Trophoblast cell (in vitro differentiated cells and primary cell): ENCODE data around the gene PELI2.

ENCODE experiments used
- DNase-seq, 2 donors: peaks; one replicate each; pipeline ENCODE4 v3.0.0-alpha.2; 2016
- H2AFZ ChIP-seq: 2 replicates; pipeline ENCODE4 v1.6.1; 2013; ENCODE audit warnings: low read length, moderate library complexity, mild to moderate bottlenecking; ENCODE audit not compliant: insufficient read depth, poor library complexity
- H2AK5ac ChIP-seq: 2 replicates; pipeline ENCODE4 v1.6.1; 2013; ENCODE audit warnings: mild to moderate bottlenecking, low read length
- H2BK120ac ChIP-seq: 2 replicates; pipeline ENCODE4 v1.6.1; 2013; ENCODE audit warnings: low read length, mild to moderate bottlenecking, moderate library complexity; ENCODE audit not compliant: insufficient read depth, poor library complexity
- H2BK12ac ChIP-seq: 2 replicates; pipeline ENCODE4 v1.6.1; 2013; ENCODE audit warnings: mild to moderate bottlenecking, low read length, moderate library complexity
- H2BK5ac ChIP-seq: 2 replicates; pipeline ENCODE4 v1.6.1; 2013; ENCODE audit warnings: low read length, low read depth, moderate library complexity, mild to moderate bottlenecking; ENCODE audit not compliant: poor library complexity
- H3K14ac ChIP-seq: 2 replicates; pipeline ENCODE4 v1.6.1; 2013; ENCODE audit warnings: mild to moderate bottlenecking, low read length
- H3K18ac ChIP-seq: 2 replicates; pipeline ENCODE4 v1.6.1; 2013; ENCODE audit warnings: mild to moderate bottlenecking, low read length
- H3K23ac ChIP-seq: 2 replicates; pipeline ENCODE4 v1.6.1; 2013; ENCODE audit warnings: low read length
- H3K27ac ChIP-seq: 2 replicates; pipeline ENCODE4 v1.5.1; 2013; ENCODE audit warnings: low read depth, mild to moderate bottlenecking, inconsistent platforms, low read length, moderate library complexity
- H3K27me3 ChIP-seq: 2 replicates; pipeline ENCODE4 v1.6.1; 2013; ENCODE audit warnings: inconsistent platforms, mild to moderate bottlenecking, low read length, moderate library complexity; ENCODE audit not compliant: insufficient read depth
- H3K36me3 ChIP-seq, 2 experiments: 1 replicate in 1 of 2; 2 replicates in 1 of 2; pipeline ENCODE4 v1.6.1; 2013; ENCODE audit warnings: low read length in 2 of 2, mild to moderate bottlenecking in 2 of 2, moderate library complexity in 1 of 2; ENCODE audit not compliant: insufficient read depth in 2 of 2, control insufficient read depth in 1 of 2
- H3K4ac ChIP-seq: 2 replicates; pipeline ENCODE4 v1.6.1; 2013; ENCODE audit warnings: low read depth, mild to moderate bottlenecking, low read length, moderate library complexity
- H3K4me1 ChIP-seq, 2 experiments: 1 replicate in 1 of 2; 2 replicates in 1 of 2; pipeline ENCODE4 v1.6.1; 2013; ENCODE audit warnings: low read length in 2 of 2, mild to moderate bottlenecking in 2 of 2, moderate library complexity in 1 of 2; ENCODE audit not compliant: insufficient read depth in 2 of 2, control insufficient read depth in 1 of 2
- H3K4me2 ChIP-seq: 2 replicates; pipeline ENCODE4 v1.6.1; 2013; ENCODE audit warnings: inconsistent platforms, mild to moderate bottlenecking, low read length, moderate library complexity
- H3K4me3 ChIP-seq: 2 replicates; pipeline ENCODE4 v1.5.1; 2013; ENCODE audit warnings: mild to moderate bottlenecking, low read depth, low read length, inconsistent platforms
- H3K79me1 ChIP-seq: one replicate; pipeline ENCODE4 v1.6.1; 2013; ENCODE audit warnings: low read length
- H3K79me2 ChIP-seq: 2 replicates; pipeline ENCODE4 v1.6.1; 2013; ENCODE audit warnings: low read length, mild to moderate bottlenecking; ENCODE audit not compliant: control insufficient read depth, insufficient read depth, poor library complexity
- H3K9ac ChIP-seq: 2 replicates; pipeline ENCODE4 v1.6.1; 2013; ENCODE audit warnings: mild to moderate bottlenecking, low read length
- H3K9me3 ChIP-seq: 2 replicates; pipeline ENCODE4 v1.6.1; 2013; ENCODE audit warnings: low read depth, mild to moderate bottlenecking, control low read depth, inconsistent platforms, low read length; ENCODE audit not compliant: insufficient read depth
- H4K12ac ChIP-seq: 2 replicates; pipeline ENCODE4 v1.6.1; 2013; ENCODE audit warnings: low read depth, mild to moderate bottlenecking, low read length, moderate library complexity
- H4K8ac ChIP-seq: 2 replicates; pipeline ENCODE4 v1.6.1; 2013; ENCODE audit warnings: low read depth, mild to moderate bottlenecking, low read length, moderate library complexity
- H4K91ac ChIP-seq: one replicate; pipeline ENCODE4 v1.6.1; 2013; ENCODE audit warnings: low read depth, mild to moderate bottlenecking, low read length, moderate library complexity
- WGBS: extraction: QIAGEN DNeasy Blood & Tissue Kit; methylation state at CpG from one replicate; pipeline ENCODE4 v1.1.7; 2013; ENCODE audit warnings: missing lambda C conversion rate; ENCODE audit not compliant: insufficient read length, insufficient coverage; ENCODE audit errors: extremely low coverage; 5-methylcytosine and 5-hydroxymethylcytosine counted together

The PELI2 gene

GRCh38 chr14:56129092-56129491 is 10.9 kb downstream of the PELI2 start:
- no peaks in the 10 kb centered on the region for H3K27me3 ChIP-seq
- no peak for DNase-seq
- H2AFZ ChIP-seq: no peak overlapping the region

GRCh38 chr14:56129933-56130332 is 11.7 kb downstream of the PELI2 start:
- Histone ChIP-seq H3K9me3 (no peaks in the 10 kb centered on the region), H3K14ac (no peak overlapping the region), H2AFZ (no peak overlapping the region), H3K4ac (no peak overlapping the region), H4K8ac (no peak overlapping the region), H3K36me3 (no peaks in the 10 kb centered on the region), H2AK5ac (no peak overlapping the region), H3K79me1 (no peaks in the 10 kb centered on the region), H3K23ac (no peak overlapping the region), H3K18ac (no peak overlapping the region), H2BK120ac (no peak overlapping the region), H2BK12ac (no peak overlapping the region), H4K12ac (no peak overlapping the region), H3K4me3 (no peak overlapping the region), H3K27ac (no peak overlapping the region), H4K91ac (no peak overlapping the region), H3K4me2 (no peak overlapping the region), H3K27me3 (no peaks in the 10 kb centered on the region), H2BK5ac (no peak overlapping the region), H3K9ac (no peak overlapping the region), H3K79me2 (no peaks in the 10 kb centered on the region), H3K4me1 (no peaks in the 10 kb centered on the region)
- WGBS: no CpG with 5 or more reads among the region's 4 CpGs
- DNase-seq: no peak

More at GRCh38 chr14:56129092-56129491, 10.9 kb downstream of the PELI2 start:
- Histone ChIP-seq H3K9ac (no peak overlapping the region), H3K4me1 (peaks cover 0 to 2% of the 10 kb centered on the region in 2 experiments), H4K12ac (no peak overlapping the region), H3K9me3 (no peaks in the 10 kb centered on the region), H3K36me3 (no peaks in the 10 kb centered on the region), H2AK5ac (no peak overlapping the region), H3K79me1 (no peaks in the 10 kb centered on the region), H3K4me2 (no peak overlapping the region), H3K23ac (no peak overlapping the region), H3K4me3 (no peak overlapping the region), H3K79me2 (no peaks in the 10 kb centered on the region), H2BK120ac (no peak overlapping the region), H3K18ac (no peak overlapping the region), H2BK5ac (no peak overlapping the region), H3K27ac (no peak overlapping the region), H3K4ac (no peak overlapping the region), H3K14ac (no peak overlapping the region), H4K91ac (no peak overlapping the region), H2BK12ac (no peak overlapping the region), H4K8ac (no peak overlapping the region)
- no CpG with 5 or more reads among the region's 3 CpGs for WGBS

- H2AFZ ChIP-seq: no peak overlapping the region
Measured at GRCh38 chr14:56131004-56131864, 13.0 kb downstream of the PELI2 start.

GRCh38 chr14:56131865-56132833 is 13.9 kb downstream of the PELI2 start:
- Histone ChIP-seq H3K4me3 (no peak overlapping the region), H3K23ac (no peak overlapping the region), H3K27ac (no peak overlapping the region), H2AFZ (no peak overlapping the region), H3K4me1 (no peaks in the 10 kb centered on the region), H3K4me2 (no peak overlapping the region), H3K79me1 (no peaks in the 10 kb centered on the region), H2BK12ac (no peak overlapping the region), H3K18ac (no peak overlapping the region), H3K14ac (no peak overlapping the region), H4K91ac (no peak overlapping the region), H3K36me3 (no peaks in the 10 kb centered on the region), H3K9me3 (no peaks in the 10 kb centered on the region), H2BK120ac (no peak overlapping the region), H4K8ac (no peak overlapping the region), H3K27me3 (no peaks in the 10 kb centered on the region), H3K79me2 (no peaks in the 10 kb centered on the region), H2AK5ac (no peak overlapping the region), H3K4ac (no peak overlapping the region), H2BK5ac (no peak overlapping the region), H3K9ac (no peak overlapping the region), H4K12ac (no peak overlapping the region)
- WGBS: no CpG with 5 or more reads among the region's 14 CpGs
- DNase-seq: no peak

More at GRCh38 chr14:56131004-56131864, 13.0 kb downstream of the PELI2 start:
- no peak overlapping the region for H3K4me2 ChIP-seq
- no peak overlapping the region for H2BK120ac ChIP-seq
- WGBS: no CpG with 5 or more reads among the region's 5 CpGs
- no peak overlapping the region for H3K23ac ChIP-seq
- no peak overlapping the region for H3K14ac ChIP-seq
- no peaks in the 10 kb centered on the region for H3K4me1 ChIP-seq
- no peak overlapping the region for H2BK5ac ChIP-seq
- no peaks in the 10 kb centered on the region for H3K36me3 ChIP-seq
- no peak overlapping the region for H4K91ac ChIP-seq
- no peak for DNase-seq
- no peak overlapping the region for H3K27ac ChIP-seq
- no peak overlapping the region for H3K9ac ChIP-seq
- H2BK12ac ChIP-seq: no peak overlapping the region
- no peaks in the 10 kb centered on the region for H3K27me3 ChIP-seq
- no peaks in the 10 kb centered on the region for H3K9me3 ChIP-seq
- no peak overlapping the region for H4K12ac ChIP-seq
- no peaks in the 10 kb centered on the region for H3K79me2 ChIP-seq
- no peak overlapping the region for H3K18ac ChIP-seq
- no peak overlapping the region for H2AK5ac ChIP-seq
- no peak overlapping the region for H4K8ac ChIP-seq
- no peaks in the 10 kb centered on the region for H3K79me1 ChIP-seq
- no peak overlapping the region for H3K4ac ChIP-seq
- no peak overlapping the region for H3K4me3 ChIP-seq
